GM19395 (cell line): ENCODE results near the gene FBRSL1.

Source experiments
- ATAC-seq: cut with Tn5 transposase; IDR thresholded peaks from one replicate; pipeline ENCODE4 v1.9.1; 2021; ENCODE audit warnings: mild to moderate bottlenecking, moderate library complexity; ENCODE audit not compliant: unreplicated experiment

Gene FBRSL1

GRCh38 chr12:132537836-132538662 is 48.1 kb downstream of the FBRSL1 start:
- ATAC-seq: no peak

- ATAC-seq: no peak
Observed at GRCh38 chr12:132538663-132538990, 48.7 kb downstream of the FBRSL1 start.

- no peak for ATAC-seq
Observed at GRCh38 chr12:132539016-132539773, 49.2 kb downstream of the FBRSL1 start.

GRCh38 chr12:132540436-132540835 is 50.5 kb downstream of the FBRSL1 start:
- no peak for ATAC-seq

GRCh38 chr12:132541200-132541599 is 51.2 kb downstream of the FBRSL1 start:
- no peak for ATAC-seq

DNA sequence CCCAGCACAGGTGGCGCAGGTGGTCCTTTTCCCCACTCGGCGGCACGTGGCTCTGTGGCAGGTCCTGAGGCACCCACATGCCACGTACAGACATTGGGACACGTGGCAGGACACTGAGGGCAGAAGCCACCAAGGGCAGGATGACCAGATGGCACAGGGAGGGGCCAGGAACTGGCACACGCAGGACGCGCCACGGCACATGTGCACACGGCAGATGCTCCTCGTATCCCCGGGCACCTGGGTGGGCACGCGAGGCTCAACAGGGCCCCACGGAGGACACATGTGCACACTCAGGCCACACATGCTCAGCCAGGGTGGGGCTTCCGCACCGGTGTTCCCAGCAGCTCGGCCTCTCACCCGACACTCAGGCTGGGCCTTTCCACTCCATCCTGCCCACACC is 52.0 kb downstream of the FBRSL1 start:
- no peak for ATAC-seq

GRCh38 chr12:132542661-132543060 is 52.7 kb downstream of the FBRSL1 start:
- ATAC-seq: no peak

DNA sequence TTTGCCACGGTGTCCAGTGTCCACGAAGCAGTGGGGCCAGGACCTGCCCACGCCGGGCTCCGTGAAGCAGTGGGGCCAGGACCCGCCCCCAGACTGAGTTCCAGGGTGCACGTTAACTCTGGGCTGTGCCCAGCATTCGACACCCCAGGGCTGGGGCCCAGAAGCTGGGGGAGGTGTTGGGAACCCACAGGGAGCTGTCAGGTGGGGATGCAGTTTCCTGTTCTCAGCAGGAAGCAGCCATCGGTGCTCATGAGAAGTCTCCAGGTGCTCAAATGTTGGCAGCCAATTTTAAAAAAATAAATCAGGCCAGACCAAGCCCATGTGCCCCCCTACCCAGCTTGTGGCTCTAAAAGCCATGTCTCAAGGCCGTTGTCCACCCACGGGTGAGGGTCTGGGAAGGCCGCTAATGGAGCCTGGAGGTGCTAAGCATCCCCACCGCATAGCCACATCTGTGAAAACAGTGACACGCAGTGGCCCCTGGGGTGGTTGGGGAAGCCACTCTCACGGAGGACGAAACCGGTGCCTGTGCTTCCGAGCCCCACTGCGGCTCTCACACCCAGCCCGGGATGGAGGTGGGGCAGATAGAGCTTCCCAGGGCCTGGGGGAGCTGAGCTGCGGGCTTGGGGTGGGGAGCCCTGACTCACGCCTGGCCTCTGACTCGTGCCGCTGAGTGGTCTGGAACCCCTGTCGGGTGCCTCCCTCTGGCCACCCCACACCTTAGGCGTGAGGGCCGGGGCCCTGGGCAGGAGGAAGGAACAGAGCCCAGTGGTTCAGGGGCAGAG is 53.5 kb downstream of the FBRSL1 start:
- ATAC-seq: no peak

DNA sequence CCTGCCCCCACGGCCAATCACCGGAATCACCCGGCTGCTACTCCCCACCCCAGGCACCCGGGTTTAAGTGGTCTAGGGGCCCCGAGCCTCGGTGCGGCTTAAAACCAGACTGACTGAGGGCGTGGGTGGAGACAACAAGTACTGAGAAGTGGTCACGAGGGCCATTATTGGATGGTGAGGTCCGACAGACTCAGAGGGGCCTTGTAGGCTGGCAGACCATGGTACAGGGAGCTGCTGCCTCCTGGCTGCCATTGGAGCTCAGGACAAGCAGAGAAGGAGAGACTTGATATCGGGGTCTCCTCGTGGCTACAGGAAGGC is 54.1 kb downstream of the FBRSL1 start:
- ATAC-seq: no peak

DNA sequence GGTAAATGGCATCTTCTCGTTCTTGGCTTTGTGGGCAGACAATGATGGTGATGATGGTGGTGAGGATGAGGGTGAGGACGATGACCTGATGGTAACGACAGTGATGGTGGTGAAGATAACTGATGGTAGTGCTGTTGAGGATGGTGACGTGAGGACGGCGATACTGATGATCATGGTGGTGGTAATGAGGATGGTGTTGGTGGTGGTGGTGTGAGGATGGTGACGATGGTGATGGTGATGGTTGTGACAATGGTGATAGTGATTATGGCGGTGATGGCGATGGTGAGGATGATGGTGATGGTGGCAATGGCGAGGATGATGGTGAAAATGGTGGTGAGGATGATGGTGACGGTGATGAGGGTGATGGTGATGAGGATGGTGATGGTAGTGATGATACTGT is 54.5 kb downstream of the FBRSL1 start:
- ATAC-seq: no peak

DNA sequence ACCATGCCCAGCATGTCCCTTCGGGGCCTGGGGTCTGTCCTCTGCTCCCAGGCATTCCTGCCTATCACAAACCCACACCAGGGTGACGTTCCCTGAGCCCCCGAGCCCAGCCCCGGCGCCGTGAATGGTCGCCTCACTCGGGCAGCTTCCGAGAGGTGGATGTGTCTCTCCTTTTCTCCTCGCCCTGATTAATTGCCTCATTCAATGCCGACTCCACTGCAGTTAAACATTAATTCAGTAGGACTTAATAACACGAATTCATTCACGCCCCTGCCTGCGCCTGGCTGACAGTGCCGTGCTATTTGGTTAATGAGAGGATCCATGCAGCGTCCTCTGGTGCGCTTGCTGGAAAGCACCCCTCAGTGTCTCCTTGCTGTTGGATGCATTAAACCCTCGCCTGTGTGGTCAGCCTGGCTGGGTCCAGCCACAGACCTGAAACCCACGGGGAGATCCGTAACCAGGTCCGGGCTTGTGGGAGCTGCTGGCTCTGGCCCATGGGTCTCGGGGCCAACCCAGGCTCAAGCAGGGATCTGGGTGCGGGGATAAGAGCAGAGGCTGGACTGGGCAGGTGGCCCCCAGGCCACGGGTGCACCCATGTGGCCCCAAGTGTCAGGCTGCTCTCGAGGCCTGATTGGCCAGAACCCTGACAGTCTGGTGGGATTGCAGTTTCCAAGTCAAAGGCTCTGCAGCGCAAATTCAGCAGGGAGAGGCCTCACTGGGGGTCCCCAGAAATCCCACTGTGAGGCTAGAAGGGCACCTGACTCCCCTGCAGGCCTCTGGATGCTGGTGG is 55.4 kb downstream of the FBRSL1 start:
- no peak for ATAC-seq

- no peak for ATAC-seq
Observed at GRCh38 chr12:132545955-132546354, 56.0 kb downstream of the FBRSL1 start.

DNA sequence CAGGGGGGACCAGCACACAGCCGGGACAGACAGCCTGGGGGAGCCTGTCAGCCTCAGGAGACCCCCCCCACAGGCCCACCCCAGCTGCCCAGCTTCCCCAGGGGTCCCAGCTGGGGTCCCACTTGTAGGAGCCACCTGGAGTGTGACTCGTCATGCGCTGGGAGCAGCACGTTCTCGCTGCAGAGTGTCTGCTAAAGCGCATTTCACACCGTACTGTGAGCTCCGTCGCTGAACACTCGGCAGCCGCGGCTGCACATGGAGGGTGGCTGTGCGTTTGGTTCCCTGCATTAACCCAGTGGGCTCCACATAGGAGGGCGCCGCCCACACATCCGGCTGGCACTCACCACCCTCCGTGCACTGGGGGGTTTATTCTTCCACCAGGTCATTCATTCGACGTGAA is 56.7 kb downstream of the FBRSL1 start:
- no peak for ATAC-seq

DNA sequence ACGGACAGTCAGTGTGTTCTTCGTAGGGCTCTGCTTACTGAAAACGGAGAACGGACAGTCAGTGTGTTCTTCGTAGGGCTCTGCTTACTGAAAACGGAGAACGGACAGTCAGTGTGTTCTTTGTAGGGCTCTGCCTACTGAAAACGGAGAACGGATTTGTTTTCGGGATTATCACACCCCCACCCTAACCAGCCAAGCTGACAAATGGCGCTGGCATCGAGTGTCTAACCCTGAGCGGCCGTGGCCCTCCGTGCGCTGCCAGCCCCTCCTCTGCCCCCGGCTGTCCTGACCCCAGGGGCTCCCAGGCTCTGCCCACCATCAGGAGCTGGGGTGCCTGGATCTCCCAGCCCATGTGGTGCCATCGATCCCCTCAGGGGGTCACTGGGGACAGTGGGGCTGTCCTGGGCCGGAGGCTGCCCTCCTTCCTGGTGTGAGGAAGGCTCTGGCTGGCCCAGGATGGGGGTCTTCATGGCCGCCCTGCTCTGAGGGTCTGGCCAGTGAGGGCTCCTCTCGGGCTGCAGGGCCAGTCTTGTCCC is 57.3 kb downstream of the FBRSL1 start:
- ATAC-seq: no peak

DNA sequence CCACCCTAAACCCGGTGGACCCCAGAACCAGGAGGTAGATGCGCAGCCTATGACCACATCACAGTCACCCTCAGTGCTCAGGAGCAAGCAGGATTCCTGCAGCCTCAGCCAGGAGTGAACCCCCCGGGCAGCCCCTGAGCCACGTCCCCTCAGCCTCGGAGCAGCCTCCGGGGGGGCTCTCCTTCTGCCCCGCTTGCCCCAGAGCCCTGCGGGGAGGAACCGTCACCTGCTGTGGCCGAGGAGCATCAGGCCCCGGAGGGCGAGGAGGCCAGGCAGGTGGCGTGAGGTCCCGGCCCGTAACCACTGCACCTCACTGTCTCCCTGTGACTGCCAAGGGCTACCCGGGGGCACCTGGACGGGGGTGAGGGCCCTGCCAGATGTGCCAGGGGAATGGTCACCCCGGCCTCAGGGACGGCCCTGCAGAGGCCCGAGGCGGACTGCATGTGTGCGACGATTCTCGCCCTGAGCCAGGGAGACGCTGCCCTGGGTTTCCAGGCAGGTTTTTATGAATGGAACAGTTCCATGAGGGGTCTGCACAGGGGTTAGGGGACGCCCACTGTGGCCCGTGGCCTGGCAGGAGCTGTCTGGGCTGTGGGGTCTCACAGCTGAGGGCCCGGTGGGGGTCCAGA is 58.6 kb downstream of the FBRSL1 start:
- ATAC-seq: no peak

- no peak for ATAC-seq
Observed at GRCh38 chr12:132549059-132549458, 59.1 kb downstream of the FBRSL1 start.

GRCh38 chr12:132550014-132550802 is 60.3 kb downstream of the FBRSL1 start:
- ATAC-seq: no peak

GRCh38 chr12:132550830-132551640 is 61.1 kb downstream of the FBRSL1 start:
- ATAC-seq: no peak

DNA sequence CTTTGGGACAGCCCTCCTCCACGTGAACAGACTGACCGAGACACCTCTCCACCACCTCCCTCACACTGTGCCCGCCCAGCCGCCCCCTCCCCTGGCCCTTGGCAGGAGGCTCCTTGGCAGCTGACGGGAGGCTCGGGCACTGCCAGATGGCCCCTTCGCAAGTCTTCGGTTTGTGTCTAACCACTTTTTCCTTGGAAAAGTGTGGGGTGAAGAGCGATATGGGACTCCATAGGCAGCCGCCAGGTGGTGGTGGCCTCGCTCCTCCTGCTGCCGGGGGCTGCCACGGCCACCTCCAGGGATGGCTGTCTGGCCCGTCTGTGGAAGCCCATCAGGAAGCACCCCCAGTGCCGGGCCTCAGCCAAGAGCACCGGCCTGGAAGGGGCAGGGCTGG is 61.7 kb downstream of the FBRSL1 start:
- ATAC-seq: no peak
